SU-DHL-6 (cell line): ENCODE measurements around the gene LAMA2.

ENCODE experiments used
- H2AFZ ChIP-seq: fragments of 200-600 bp; sonication (generic); 2 replicates; pipeline ENCODE4 v1.6.1; 2014; ENCODE audit warnings: low read depth, mild to moderate bottlenecking, moderate library complexity, mixed read lengths, antibody characterized with exemption, low read length; ENCODE audit not compliant: severe bottlenecking
- H3F3A ChIP-seq: fragments of 200-600 bp; shearing (Covaris generic); 2 replicates; pipeline ENCODE4 v1.6.0; 2016; ENCODE audit warnings: antibody characterized with exemption, mild to moderate bottlenecking; ENCODE audit not compliant: insufficient read depth
- H3K27ac ChIP-seq: fragments of 200-600 bp; sonication (generic); 2 replicates; pipeline ENCODE4 v1.5.1; 2016; ENCODE audit warnings: low read depth, mild to moderate bottlenecking, low read length, moderate library complexity, mixed read lengths
- H3K27me3 ChIP-seq: fragments of 200-600 bp; sonication (generic), shearing (Covaris generic); 2 replicates; pipeline ENCODE4 v1.6.0; 2014; ENCODE audit warnings: mild to moderate bottlenecking, low read length
- H3K36me3 ChIP-seq: fragments of 200-600 bp; sonication (generic); 2 replicates; pipeline ENCODE4 v1.6.1; 2014; ENCODE audit warnings: mild to moderate bottlenecking, low read length, mixed read lengths
- H3K4me2 ChIP-seq: fragments of 300-600, 200-600 bp; shearing (Covaris generic), sonication (generic); 2 replicates; pipeline ENCODE4 v1.6.0; 2014; ENCODE audit warnings: low read length, low read depth, mild to moderate bottlenecking; ENCODE audit not compliant: poor library complexity, severe bottlenecking
- H3K4me3 ChIP-seq: fragments of 200-600 bp; sonication (generic); 2 replicates; pipeline ENCODE4 v1.5.1; 2014; ENCODE audit warnings: antibody characterized with exemption, low read length, mild to moderate bottlenecking, mixed read lengths; ENCODE audit not compliant: insufficient read depth, poor library complexity, severe bottlenecking
- H3K79me2 ChIP-seq: fragments of 200-600 bp; sonication (generic); 2 replicates; pipeline ENCODE4 v1.6.1; 2014; ENCODE audit warnings: mild to moderate bottlenecking, low read length, moderate library complexity; ENCODE audit not compliant: insufficient read depth
- H3K9ac ChIP-seq: fragments of 200-600 bp; sonication (generic); 2 replicates; pipeline ENCODE4 v1.7.0; 2014; ENCODE audit warnings: mild to moderate bottlenecking, low read length
- H3K9me2 ChIP-seq: fragments of 200-600 bp; sonication (generic); replicated peaks from 2 replicates; pipeline ENCODE4 v1.6.1; 2014; ENCODE audit warnings: low read length; ENCODE audit not compliant: insufficient read depth
- H3K9me3 ChIP-seq: fragments of 200-600 bp; sonication (generic); 2 replicates; pipeline ENCODE4 v1.6.1; 2014; ENCODE audit warnings: low read length, mixed read lengths; ENCODE audit not compliant: insufficient read depth
- H4K20me1 ChIP-seq: fragments of 200-600 bp; sonication (generic); 2 replicates; pipeline ENCODE4 v1.6.1; 2014; ENCODE audit warnings: low read depth, mild to moderate bottlenecking, antibody characterized with exemption, low read length, moderate library complexity, mixed read lengths
- EZH2phosphoT487 ChIP-seq: fragments of 200-600 bp; sonication (generic), shearing (Covaris generic); conservative IDR thresholded peaks from 2 replicates; pipeline ENCODE4 v1.6.1; 2018; ENCODE audit warnings: mild to moderate bottlenecking, antibody characterized with exemption, low read length, moderate library complexity, mixed read lengths
- TF ChIP-seq, protein P1 (sequence below): fragments of 200-600 bp; sonication (generic); IDR thresholded peaks from one replicate; pipeline ENCODE4 v1.5.1; 2017; ENCODE audit warnings: antibody characterized with exemption, mild to moderate bottlenecking, low read length, moderate library complexity; ENCODE audit not compliant: insufficient read depth, poor library complexity, severe bottlenecking

Gene LAMA2

DNA sequence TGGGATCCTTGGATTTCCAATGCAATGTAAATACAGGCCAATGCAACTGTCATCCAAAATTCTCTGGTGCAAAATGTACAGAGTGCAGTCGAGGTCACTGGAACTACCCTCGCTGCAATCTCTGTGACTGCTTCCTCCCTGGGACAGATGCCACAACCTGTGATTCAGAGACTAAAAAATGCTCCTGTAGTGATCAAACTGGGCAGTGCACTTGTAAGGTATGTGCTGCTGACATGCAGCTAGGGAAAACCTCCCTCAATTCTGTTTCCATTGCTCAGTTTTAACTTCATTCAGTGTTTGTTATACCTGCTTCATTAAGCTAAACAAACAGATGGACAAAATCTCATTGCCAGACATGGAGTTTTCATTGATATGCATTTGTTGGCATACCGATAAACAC lies 429.9 kb downstream of the LAMA2 start:
- Histone ChIP-seq H3K9ac (no peak overlapping the region), H3K27ac (no peak overlapping the region), H3K79me2 (no peaks in the 10 kb centered on the region), H3F3A (no peaks in the 10 kb centered on the region), H2AFZ (no peak overlapping the region), H3K4me3 (no peak overlapping the region), H3K4me2 (no peak overlapping the region), H3K9me3 (no peaks in the 10 kb centered on the region), H4K20me1 (no peaks in the 10 kb centered on the region), H3K9me2 (no peaks in the 10 kb centered on the region), H3K27me3 (no peaks in the 10 kb centered on the region), H3K36me3 (no peaks in the 10 kb centered on the region)
- TF ChIP-seq, protein P1, sequence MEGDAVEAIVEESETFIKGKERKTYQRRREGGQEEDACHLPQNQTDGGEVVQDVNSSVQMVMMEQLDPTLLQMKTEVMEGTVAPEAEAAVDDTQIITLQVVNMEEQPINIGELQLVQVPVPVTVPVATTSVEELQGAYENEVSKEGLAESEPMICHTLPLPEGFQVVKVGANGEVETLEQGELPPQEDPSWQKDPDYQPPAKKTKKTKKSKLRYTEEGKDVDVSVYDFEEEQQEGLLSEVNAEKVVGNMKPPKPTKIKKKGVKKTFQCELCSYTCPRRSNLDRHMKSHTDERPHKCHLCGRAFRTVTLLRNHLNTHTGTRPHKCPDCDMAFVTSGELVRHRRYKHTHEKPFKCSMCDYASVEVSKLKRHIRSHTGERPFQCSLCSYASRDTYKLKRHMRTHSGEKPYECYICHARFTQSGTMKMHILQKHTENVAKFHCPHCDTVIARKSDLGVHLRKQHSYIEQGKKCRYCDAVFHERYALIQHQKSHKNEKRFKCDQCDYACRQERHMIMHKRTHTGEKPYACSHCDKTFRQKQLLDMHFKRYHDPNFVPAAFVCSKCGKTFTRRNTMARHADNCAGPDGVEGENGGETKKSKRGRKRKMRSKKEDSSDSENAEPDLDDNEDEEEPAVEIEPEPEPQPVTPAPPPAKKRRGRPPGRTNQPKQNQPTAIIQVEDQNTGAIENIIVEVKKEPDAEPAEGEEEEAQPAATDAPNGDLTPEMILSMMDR = no peak
- no peak for TF ChIP-seq EZH2phosphoT487

GRCh38 chr6:129314575-129314974 lies 431.6 kb downstream of the LAMA2 start:
- Histone ChIP-seq H3K9me2 (no peaks in the 10 kb centered on the region), H3F3A (no peaks in the 10 kb centered on the region), H4K20me1 (no peaks in the 10 kb centered on the region), H3K9ac (no peak overlapping the region), H3K27ac (no peak overlapping the region), H3K9me3 (no peaks in the 10 kb centered on the region), H2AFZ (no peak overlapping the region), H3K79me2 (no peaks in the 10 kb centered on the region), H3K27me3 (no peaks in the 10 kb centered on the region), H3K4me3 (no peak overlapping the region), H3K4me2 (no peak overlapping the region), H3K36me3 (no peaks in the 10 kb centered on the region)
- no peak for TF ChIP-seq EZH2phosphoT487
- TF ChIP-seq, protein P1 = no peak

DNA sequence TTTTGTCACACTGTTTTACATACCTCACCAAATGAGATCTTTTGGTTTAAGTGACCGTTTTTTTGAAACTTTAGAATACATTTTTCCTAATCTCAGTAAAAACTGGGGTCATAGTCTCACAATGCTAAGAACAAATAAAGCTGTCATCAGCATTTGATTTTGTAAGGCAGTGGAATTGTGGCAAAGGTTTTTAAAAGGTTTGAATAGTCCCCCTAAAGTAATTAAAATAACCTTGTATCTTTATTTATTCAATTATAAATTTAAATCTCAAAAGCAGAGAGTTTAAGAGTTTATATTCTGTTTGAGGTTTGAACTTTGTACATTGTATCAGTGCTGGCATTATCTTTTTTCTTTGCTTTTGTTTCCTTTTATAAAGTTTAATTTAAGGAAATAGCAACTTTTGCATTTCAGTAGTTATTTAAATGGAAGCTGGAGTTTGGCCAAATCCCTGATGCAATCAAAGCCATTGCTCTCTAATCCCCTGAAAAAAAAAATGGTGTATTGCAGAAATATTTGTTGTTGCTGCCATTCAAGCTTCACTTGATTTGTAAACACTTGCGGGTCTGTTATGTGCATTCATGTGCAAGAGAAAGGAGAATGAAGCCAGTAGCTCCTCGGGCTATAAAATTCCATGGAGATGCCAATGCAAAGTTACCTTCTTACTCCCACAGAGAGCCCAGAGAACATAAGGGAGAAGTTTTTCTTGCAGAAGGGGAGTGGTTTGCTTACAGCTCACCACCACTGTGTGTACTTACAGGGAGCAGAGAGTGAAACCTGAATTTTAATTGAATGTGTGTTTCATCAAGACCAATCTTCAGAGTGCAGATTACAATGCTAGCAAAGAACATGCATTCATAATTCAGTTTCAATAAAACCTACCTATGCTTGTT lies 435.2 kb downstream of the LAMA2 start:
- H3K9ac ChIP-seq = no peak overlapping the region
- H3K27me3 ChIP-seq = no peaks in the 10 kb centered on the region
- no peaks in the 10 kb centered on the region for H3K36me3 ChIP-seq
- H2AFZ ChIP-seq = no peak overlapping the region
- H3K4me3 ChIP-seq = no peak overlapping the region
- H4K20me1 ChIP-seq = no peaks in the 10 kb centered on the region
- H3K9me3 ChIP-seq = no peaks in the 10 kb centered on the region
- TF ChIP-seq, protein P1 = no peak
- TF ChIP-seq EZH2phosphoT487 = no peak
- no peak overlapping the region for H3K27ac ChIP-seq
- H3K4me2 ChIP-seq = no peak overlapping the region
- H3F3A ChIP-seq = no peaks in the 10 kb centered on the region
- no peaks in the 10 kb centered on the region for H3K79me2 ChIP-seq
- no peaks in the 10 kb centered on the region for H3K9me2 ChIP-seq
